HG03460 (cell line): ENCODE data around the gene RXYLT1.

Source experiments
- ATAC-seq: cut with Tn5 transposase; IDR thresholded peaks from one replicate; pipeline ENCODE4 v1.9.1; 2021; ENCODE audit not compliant: unreplicated experiment

The RXYLT1 gene

DNA sequence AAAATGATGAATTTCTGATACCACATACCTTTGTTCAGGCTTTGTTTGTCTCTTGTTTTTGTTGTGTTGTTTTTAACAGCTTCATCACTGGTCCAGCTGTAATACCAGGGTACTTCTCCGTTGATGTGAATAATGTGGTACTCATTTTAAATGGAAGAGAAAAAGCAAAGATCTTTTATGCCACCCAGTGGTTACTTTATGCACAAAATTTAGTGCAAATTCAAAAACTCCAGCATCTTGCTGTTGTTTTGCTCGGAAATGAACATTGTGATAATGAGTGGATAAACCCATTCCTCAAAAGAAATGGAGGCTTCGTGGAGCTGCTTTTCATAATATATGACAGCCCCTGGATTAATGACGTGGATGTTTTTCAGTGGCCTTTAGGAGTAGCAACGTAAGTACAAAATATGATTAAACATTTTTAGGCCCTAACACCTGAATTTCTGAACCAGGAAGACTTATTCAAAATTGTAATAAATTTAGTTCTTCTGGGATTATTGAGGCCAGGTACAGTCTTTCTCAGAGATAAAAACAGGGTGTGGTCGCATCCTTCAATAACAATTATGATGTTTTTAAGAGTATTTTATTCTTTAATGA, 22.4 kb downstream of the RXYLT1 start:
- no peak for ATAC-seq

- ATAC-seq = no peak
Measured at GRCh38 chr12:63804746-63805145, 25.0 kb downstream of the RXYLT1 start.

- ATAC-seq = no peak
Measured at GRCh38 chr12:63805704-63806672, 26.3 kb downstream of the RXYLT1 start.

DNA sequence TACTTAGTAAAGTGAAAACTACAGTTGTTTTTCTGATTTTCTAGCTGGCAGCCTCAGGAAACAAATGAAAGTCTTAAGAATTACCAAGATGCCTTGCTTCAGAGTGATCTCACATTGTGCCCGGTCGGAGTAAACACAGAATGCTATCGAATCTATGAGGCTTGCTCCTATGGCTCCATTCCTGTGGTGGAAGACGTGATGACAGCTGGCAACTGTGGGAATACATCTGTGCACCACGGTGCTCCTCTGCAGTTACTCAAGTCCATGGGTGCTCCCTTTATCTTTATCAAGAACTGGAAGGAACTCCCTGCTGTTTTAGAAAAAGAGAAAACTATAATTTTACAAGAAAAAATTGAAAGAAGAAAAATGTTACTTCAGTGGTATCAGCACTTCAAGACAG, 28.9 kb downstream of the RXYLT1 start:
- ATAC-seq = no peak

- no peak for ATAC-seq
Measured at GRCh38 chr12:63809566-63809965, 29.9 kb downstream of the RXYLT1 start.

GRCh38 chr12:63811334-63811733, 31.6 kb downstream of the RXYLT1 start:
- no peak for ATAC-seq

DNA sequence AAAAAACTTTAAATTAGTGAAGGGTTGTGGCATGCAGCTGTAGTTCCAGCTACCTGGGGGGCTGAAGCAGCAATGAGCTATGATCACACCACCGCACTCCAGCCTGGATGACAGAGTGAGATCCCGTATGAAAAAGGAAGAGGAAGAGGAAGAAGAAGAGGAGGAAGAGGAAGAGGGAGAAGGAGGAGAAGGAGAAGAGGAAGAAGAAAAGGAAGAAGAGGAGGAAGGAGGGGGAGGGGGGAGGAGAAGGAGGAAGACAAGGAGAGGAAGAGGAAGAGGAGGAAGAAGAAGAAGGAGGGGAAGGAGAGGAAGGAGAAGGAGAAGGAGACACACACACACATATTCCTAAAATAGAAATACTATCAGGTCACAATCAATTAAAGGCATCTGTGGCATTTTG, 32.0 kb downstream of the RXYLT1 start:
- ATAC-seq = no peak

GRCh38 chr12:63814146-63814772, 34.5 kb downstream of the RXYLT1 start:
- peak; percentile 31 for ATAC-seq

DNA sequence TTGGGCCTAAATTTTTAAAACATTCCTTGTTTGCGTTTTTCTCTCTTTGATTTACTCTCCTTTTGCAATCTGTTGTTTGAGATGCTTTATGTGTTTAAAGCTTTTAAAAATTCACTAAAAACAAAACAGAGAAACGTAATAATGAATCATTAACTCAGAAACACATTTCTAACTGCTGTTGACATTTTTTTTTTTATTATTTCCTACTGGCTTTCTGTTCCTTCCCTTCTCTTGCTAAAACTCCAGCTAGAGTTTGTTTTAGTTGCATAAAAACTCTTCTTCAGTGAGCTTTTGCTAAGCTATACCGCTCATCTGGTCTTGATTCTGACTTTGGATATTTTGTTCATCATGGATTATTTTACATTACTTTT, 35.8 kb downstream of the RXYLT1 start:
- ATAC-seq = no peak

DNA sequence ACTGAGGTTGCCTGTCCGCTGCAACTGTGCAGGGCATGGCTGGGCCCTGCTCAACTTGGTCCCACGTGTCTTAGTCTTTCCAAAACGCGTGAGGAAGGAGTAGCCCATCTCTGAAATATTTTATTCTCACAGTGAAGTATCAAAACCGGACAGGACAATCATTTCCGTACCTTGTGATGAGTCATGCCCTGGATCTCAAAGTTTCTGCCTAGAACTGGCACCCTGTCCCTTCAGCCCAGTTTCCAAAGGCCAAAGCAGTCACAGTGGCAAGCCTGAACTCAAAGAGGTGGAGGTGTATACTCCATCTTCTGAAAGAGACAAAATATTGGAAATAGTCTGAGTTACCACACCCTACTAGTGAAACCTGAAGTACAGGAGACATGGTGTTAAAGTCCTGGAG, 36.3 kb downstream of the RXYLT1 start:
- ATAC-seq = peak; percentile 39

DNA sequence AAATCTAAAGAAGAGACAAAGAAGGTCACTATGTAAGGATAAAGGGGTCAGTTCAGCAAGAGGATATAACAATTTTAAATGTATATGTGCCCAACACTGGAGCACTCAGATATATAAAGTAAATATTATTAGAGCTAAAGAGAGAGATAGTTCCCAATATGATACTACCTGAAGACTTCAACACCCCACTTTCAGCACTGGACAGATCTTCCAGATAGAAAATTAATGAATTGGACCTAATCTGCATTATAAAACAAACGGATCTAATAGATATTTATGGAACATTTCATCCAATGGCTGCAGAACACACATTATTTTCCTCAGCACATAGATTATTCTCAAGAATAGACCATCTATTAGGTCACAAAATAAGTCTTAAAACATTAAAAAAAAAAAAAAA, 40.7 kb downstream of the RXYLT1 start:
- no peak for ATAC-seq

- peak; percentile 51 for ATAC-seq
Measured at GRCh38 chr12:63821781-63822251, 42.1 kb downstream of the RXYLT1 start.

DNA sequence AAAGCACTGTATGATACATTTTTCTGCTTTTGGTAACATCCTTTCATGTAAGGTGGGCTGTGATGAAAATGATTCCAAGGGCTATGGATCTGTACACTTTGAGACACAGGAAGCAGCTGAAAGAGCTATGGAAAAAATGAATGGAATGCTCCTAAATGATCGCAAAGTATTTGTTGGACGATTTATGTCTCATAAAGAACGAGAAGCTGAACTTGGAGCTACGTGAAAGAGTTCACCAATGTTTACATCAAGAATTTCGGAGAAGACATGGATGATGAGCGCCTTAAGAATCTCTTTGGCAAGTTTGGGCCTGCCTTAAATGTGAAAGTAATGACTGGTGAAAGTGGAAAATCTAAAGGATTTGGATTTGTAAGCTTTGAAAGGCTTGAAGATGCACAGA, 42.6 kb downstream of the RXYLT1 start:
- no peak for ATAC-seq

GRCh38 chr12:63823040-63823439, 43.3 kb downstream of the RXYLT1 start:
- no peak for ATAC-seq

GRCh38 chr12:63826006-63826585, 46.4 kb downstream of the RXYLT1 start:
- ATAC-seq = peak; percentile 53

- ATAC-seq = no peak
Measured at GRCh38 chr12:63828867-63829266, 49.2 kb downstream of the RXYLT1 start.

DNA sequence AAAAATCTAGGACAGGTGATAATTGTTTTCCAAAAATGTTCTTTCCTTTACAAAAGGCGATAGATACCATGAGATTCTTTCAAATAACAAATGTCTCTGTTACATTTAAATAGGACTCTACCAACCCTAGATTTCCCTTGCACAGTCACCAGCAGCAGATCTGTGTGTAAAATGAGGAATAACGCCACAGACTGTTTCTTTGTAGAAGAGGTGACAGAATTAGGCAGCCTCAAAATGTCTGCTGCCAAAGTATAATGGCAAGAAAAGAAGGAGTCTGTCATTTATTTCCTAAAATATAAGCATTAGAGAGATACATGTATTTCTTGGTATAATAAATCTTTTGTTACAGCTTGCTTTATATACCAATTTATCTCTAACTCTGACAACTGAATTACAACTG, 56.3 kb downstream of the RXYLT1 start:
- ATAC-seq = no peak

DNA sequence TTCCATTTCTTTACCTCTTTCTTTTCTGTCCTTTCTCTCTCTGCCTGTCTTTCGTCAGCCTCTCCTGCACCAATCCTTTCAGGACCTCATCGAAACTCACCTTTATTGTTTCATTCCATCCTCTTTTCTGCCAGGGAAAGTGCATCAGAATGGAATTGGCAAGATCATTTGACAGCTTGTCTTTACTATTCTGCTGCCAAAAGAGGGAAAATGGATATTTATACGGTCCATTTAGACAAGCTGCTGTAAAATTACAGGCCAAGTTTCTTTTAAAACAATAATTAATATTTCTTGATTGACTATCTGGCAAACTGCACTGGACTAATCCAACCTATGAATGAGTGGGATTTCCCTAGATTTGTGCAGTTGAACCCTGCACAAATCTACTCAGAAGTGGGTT, 57.2 kb downstream of the RXYLT1 start:
- ATAC-seq = no peak

- no peak for ATAC-seq
Measured at GRCh38 chr12:63838411-63838810, 58.7 kb downstream of the RXYLT1 start.

GRCh38 chr12:63841011-63841410, 61.3 kb downstream of the RXYLT1 start:
- no peak for ATAC-seq

DNA sequence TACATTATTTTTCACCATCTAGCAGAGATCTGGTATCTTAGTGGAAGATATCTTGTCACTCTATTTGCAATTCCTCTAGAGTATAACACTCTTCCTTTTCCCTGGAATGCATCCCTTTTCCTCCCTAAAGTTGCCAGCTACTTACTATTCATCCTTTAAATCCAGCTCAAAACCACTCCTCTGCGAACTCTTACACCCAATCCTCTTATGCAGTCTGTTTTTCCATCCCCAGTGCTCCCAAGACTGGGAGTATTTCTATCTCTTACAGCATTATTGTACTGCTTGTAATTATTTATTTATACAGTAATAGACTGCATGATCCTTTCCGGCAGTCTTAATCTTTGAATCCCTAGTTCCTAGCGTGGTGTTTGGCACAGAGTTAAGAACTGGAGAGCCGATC, 61.9 kb downstream of the RXYLT1 start:
- no peak for ATAC-seq
